GM12892 (cell line): ENCODE results near the gene RETSAT.
"Not testable (repeated sequence)": the region's sequence is repeated elsewhere in the genome, so short reads cannot be mapped to it uniquely, and the experiment has no call there.

Experiments
- POLR2A ChIP-seq: IDR thresholded peaks from 2 replicates; pipeline ENCODE4 v1.6.1; 2011; ENCODE audit warnings: low read depth, low read length, control low read depth
- POLR2AphosphoS5 ChIP-seq: IDR thresholded peaks from 2 replicates; pipeline ENCODE4 v1.6.1; 2011; ENCODE audit warnings: low read depth, low read length, control low read depth
- TAF1 ChIP-seq: IDR thresholded peaks from 2 replicates; pipeline ENCODE4 v1.6.1; 2011; ENCODE audit warnings: low read depth, mild to moderate bottlenecking, control low read depth, low read length, borderline replicate concordance

DNA sequence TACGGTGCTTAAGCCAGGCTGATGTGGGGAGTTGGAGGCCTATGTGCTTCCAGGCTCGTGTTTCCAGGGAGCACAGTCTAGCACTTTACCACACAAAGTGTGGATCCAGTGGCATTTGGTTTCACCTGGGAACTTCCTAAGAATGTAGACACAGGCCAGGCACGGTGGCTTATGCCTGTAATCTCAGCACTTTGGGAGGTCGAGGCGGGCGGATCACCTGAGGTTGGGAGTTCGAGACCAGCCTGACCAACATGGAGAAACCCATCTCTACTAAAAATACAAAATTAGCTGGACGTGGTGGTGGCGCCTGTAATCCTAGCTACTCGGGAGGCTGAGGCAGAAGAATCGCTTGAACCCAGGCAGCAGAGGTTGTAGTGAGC is 30.4 kb downstream of the RETSAT start:
- TF ChIP-seq POLR2A, TAF1, POLR2AphosphoS5: not testable (repeated sequence)
